Lower leg skin (tissue), 4 donors: ENCODE data around the gene RAD51B. TPM values are rescaled to one million over a fixed set of nuclear protein-coding genes. Genes with fewer than 3 reads are reported as not detected.

Experiments used
- DNase-seq, 2 donors: peaks; one replicate each; pipeline ENCODE4 v3.0.0-alpha.2; 2019; ENCODE audit warnings: low spot score in 2 of 2
- H3K4me3 ChIP-seq: fragments of 200-600 bp; sonication (generic); 2 replicates; pipeline ENCODE4 v1.5.1; 2017; ENCODE audit warnings: mild to moderate bottlenecking, low read depth; ENCODE audit not compliant: poor library complexity, severe bottlenecking
- CTCF ChIP-seq, 3 donors: fragments of 450-650 bp; IDR thresholded peaks; one replicate each; pipeline ENCODE4 v1.5.1; 2016; ENCODE audit warnings: antibody characterized with exemption in 3 of 3, mild to moderate bottlenecking in 3 of 3, moderate library complexity in 2 of 3
- POLR2A ChIP-seq, 2 donors: fragments of 450-650 bp; IDR thresholded peaks; one replicate each; pipeline ENCODE4 v1.6.1; 2016 to 2017; ENCODE audit warnings: antibody characterized with exemption in 2 of 2, mild to moderate bottlenecking in 1 of 2, moderate library complexity in 1 of 2
- WGBS, 2 donors: methylation state at CpG; one replicate each; pipeline ENCODE4 v1.1.5; 2018; 5-methylcytosine and 5-hydroxymethylcytosine counted together
- intact Hi-C: fragments of 100-400 bp; cut with DNase I; formaldehyde crosslinking; loops from one replicate; pipeline ENCODE4 v1.15.0; 2023; ENCODE audit warnings: low total_unique reads
- total RNA-seq, 4 donors: library from RNA; depleted of rRNA; stranded (reverse); fragments of >200 nt; gene quantifications; one replicate each; pipeline ENCODE4 v1.1.0, GENCODE V29; 2016

Gene RAD51B
- total RNA-seq, 4 donors from 2014 or later = 6.1 to 27.2 (median 13.6) TPM

GRCh38 chr14:68222154-68222553, 402.6 kb downstream of the RAD51B start:
- no peak overlapping the region for H3K4me3 ChIP-seq
- WGBS, 2 donors = 95 to 96% methylated on average over 4 of the region's 4 CpGs
- DNase-seq = no peak
- TF ChIP-seq CTCF (IDR thresholded peaks at IDR 0.05) (no peak), POLR2A (IDR thresholded peaks at IDR 0.05) (no peak)
- intact Hi-C loops = no loop called here

- intact Hi-C loops = no loop called here
- WGBS, 2 donors = 91% methylated on average over 3 of the region's 3 CpGs
- TF ChIP-seq POLR2A (IDR thresholded peaks at IDR 0.05) (no peak), CTCF (IDR thresholded peaks at IDR 0.05) (no peak)
- H3K4me3 ChIP-seq = no peak overlapping the region
- DNase-seq = no peak
These were observed 403.1 kb downstream of the RAD51B start for GRCh38 chr14:68222726-68223125.

- intact Hi-C loops = no loop called here
- no peak for TF ChIP-seq CTCF (IDR thresholded peaks at IDR 0.05)
- no peak for TF ChIP-seq POLR2A (IDR thresholded peaks at IDR 0.05)
- H3K4me3 ChIP-seq = no peak overlapping the region
- no peak for DNase-seq
These were observed 404.1 kb downstream of the RAD51B start for GRCh38 chr14:68223631-68224030.

GRCh38 chr14:68225321-68225720, 405.7 kb downstream of the RAD51B start:
- TF ChIP-seq CTCF (IDR thresholded peaks at IDR 0.05) = no peak
- no peak for TF ChIP-seq POLR2A (IDR thresholded peaks at IDR 0.05)
- 85 to 87% methylated on average over 2 of the region's 2 CpGs for whole genome bisulfite sequencing, 2 donors
- intact Hi-C loops = no loop called here

GRCh38 chr14:68226523-68226922, 406.9 kb downstream of the RAD51B start:
- no peak overlapping the region for H3K4me3 ChIP-seq
- TF ChIP-seq POLR2A (IDR thresholded peaks at IDR 0.05) (no peak), CTCF (IDR thresholded peaks at IDR 0.05) (no peak)
- intact Hi-C loops = no loop called here
- no peak for DNase-seq
- WGBS, 2 donors = 99 to 100% methylated on average over 4 of the region's 4 CpGs

More at GRCh38 chr14:68225321-68225720, 405.7 kb downstream of the RAD51B start:
- no peak for DNase-seq
- no peak overlapping the region for H3K4me3 ChIP-seq

GRCh38 chr14:68228656-68229055, 409.1 kb downstream of the RAD51B start:
- intact Hi-C loops = no loop called here
- TF ChIP-seq POLR2A (IDR thresholded peaks at IDR 0.05) (no peak), CTCF (IDR thresholded peaks at IDR 0.05) (no peak)
- no peak overlapping the region for H3K4me3 ChIP-seq
- DNase-seq = no peak
- 93 to 98% methylated on average over 3 of the region's 3 CpGs for WGBS, 2 donors
